Measurements from ENCODE around the gene TARDBP. TPM values are rescaled to one million over a fixed set of nuclear protein-coding genes. Genes with fewer than 3 reads are reported as not detected.
"Not testable (repeated sequence)": the region's sequence is repeated elsewhere in the genome, so short reads cannot be mapped to it uniquely, and the experiment has no call there.

TARDBP gene
- total RNA-seq, 1 donor from 2014 or later, result 71.2 TPM

DNA sequence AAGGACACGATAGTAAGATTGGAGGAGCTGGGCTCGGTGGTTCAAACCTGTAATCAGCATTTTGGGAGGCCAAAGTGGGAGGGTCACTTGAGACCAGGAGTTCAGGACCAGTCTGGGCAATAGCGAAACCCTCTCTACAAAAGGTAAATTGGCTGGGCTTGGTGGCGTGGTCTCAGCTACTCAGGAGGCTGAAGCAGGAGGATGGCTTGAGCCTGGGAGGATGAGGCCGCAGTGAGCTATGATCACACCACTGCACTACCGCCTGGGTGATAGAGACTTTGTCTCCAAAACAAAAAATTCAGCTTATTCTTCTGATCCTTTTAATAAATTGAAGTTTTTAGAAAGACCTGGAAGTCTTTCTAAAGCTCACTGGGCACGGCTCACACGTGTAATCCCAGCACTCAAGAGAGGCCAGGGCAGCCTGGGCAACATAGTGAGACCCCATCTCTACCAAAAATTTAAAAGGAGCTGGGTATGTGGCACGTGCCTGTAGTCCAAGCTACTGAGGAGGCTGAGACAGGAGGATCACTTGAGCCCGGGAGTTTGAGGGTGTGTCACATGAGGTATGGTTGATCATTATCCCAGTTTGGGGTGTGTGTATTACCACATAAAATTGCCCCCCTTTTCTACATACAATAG lies 19.3 kb downstream of the TARDBP start:
- no peak overlapping the region for H3K4me3 ChIP-seq (ENCODE audit: low read depth, low read length)
- no peak for DNase-seq (ENCODE audit: low read depth)
- H3K27me3 ChIP-seq (ENCODE audit: control insufficient read depth, insufficient read depth, low read length), result no peaks in the 10 kb centered on the region
- H3K36me3 ChIP-seq (ENCODE audit: control insufficient read depth, insufficient read depth, low read length), result no peaks in the 10 kb centered on the region
- TF ChIP-seq, protein P1, sequence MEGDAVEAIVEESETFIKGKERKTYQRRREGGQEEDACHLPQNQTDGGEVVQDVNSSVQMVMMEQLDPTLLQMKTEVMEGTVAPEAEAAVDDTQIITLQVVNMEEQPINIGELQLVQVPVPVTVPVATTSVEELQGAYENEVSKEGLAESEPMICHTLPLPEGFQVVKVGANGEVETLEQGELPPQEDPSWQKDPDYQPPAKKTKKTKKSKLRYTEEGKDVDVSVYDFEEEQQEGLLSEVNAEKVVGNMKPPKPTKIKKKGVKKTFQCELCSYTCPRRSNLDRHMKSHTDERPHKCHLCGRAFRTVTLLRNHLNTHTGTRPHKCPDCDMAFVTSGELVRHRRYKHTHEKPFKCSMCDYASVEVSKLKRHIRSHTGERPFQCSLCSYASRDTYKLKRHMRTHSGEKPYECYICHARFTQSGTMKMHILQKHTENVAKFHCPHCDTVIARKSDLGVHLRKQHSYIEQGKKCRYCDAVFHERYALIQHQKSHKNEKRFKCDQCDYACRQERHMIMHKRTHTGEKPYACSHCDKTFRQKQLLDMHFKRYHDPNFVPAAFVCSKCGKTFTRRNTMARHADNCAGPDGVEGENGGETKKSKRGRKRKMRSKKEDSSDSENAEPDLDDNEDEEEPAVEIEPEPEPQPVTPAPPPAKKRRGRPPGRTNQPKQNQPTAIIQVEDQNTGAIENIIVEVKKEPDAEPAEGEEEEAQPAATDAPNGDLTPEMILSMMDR (IDR thresholded peaks at IDR 0.05; ENCODE audit: insufficient read depth, low read length, poor library complexity, severe bottlenecking), result no peak

DNA sequence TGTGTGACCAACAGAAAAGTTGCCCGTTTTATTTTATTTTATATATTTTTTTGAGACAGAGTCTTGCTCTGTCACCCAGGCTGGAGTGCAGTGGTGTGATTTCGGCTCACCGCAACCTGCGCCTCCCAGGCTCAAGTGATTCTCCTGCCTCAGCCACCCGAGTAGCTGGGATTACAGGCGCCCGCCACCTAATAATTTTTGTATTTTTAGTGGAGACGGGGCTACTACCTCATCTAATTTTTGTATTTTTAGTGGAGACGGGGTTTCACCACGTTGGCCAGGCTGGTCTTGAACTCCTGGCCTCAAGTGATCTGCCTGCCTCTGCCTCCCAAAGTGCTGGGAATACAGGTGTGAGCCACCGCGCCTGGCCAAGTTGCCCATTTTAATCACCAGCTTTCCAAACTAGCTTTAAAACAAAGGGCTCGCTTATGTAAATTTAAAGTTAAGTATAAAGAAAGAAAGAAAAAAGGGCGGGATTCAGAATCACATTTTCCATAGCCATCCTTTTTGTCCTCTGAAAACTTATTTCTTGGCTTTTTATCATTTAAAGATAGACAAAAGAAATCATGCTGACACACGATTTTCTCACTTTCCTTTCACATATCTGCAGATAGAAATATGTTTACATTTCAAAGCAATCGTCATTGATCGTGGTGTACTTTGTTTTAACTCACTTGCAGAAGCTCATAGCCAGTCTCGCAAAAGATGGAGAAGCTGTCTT lies 24.7 kb downstream of the TARDBP start:
- H3K27me3 ChIP-seq (ENCODE audit: control insufficient read depth, insufficient read depth, low read length), result not testable (repeated sequence)

DNA sequence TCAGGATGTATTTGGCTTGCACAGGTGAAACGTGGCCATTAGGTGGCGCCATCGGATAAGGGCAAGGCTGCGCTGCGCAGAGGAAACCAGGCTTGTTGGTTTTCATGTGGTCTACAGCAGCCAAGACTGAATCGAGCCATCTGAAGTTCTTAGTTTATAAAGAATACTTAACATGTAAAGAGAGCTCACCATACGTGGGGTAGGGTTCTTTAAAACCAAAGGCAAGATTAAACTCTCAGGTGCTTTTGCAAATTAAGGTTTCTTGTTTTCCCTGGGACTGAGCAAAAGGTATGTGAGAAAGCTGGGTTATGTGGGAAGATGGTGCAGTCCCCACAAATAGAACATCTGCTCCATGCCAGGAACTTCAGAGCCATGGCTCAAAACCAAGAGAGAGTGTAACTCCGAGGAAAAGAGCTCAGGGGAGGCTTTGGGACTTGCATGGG lies 25.3 kb downstream of the TARDBP start:
- TF ChIP-seq, protein P1 (IDR thresholded peaks at IDR 0.05; ENCODE audit: insufficient read depth, low read length, poor library complexity, severe bottlenecking), result peak; percentile 98
- no peak overlapping the region for H3K4me3 ChIP-seq (ENCODE audit: low read depth, low read length)
- peaks cover 5% of the 10 kb centered on the region for H3K27me3 ChIP-seq (ENCODE audit: control insufficient read depth, insufficient read depth, low read length)
- H3K36me3 ChIP-seq (ENCODE audit: control insufficient read depth, insufficient read depth, low read length), result no peaks in the 10 kb centered on the region
- DNase-seq (ENCODE audit: low read depth), result peak; percentile 43

More for the DNA sequence above, 24.7 kb downstream of the TARDBP start:
- H3K4me3 ChIP-seq (ENCODE audit: low read depth, low read length); DNase-seq (ENCODE audit: low read depth); H3K36me3 ChIP-seq (ENCODE audit: control insufficient read depth, insufficient read depth, low read length): not testable (repeated sequence)

DNA sequence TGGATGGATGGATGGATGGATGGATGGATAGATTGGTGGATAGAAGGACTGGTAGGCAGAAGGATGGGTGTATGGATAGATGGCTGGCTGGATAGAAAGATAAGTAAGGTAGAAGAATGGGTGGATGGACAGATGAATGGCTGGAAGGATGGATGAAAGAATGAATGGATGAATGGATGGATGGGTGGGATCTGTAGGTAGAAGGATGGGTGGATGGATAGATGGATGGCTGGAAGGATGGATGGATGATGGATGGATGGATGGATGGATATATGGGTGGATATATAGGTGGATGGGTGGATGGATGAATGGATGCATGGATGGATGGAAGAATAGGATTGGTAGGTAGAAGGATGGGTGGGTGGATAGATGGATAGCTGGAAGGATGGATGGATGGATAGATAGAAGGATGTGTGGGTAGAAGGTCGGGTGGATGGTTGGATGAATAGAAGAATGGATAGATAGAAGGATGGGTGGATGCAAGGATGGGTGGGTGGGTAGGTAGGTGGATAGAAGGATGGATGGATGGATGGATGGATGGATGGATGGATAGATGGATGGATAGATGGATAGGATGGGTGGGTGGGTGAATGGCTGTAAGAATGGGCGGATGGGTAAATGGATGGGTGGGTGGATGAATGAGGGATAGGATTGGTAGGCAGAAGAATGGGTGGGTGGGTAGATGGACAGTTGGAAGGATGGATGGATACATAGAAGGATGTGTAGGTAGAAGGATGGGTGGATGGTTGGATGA lies 27.1 kb downstream of the TARDBP start:
- peaks cover 5% of the 10 kb centered on the region for H3K27me3 ChIP-seq (ENCODE audit: control insufficient read depth, insufficient read depth, low read length)
- H3K4me3 ChIP-seq (ENCODE audit: low read depth, low read length), result no peak overlapping the region
- TF ChIP-seq, protein P1 (IDR thresholded peaks at IDR 0.05; ENCODE audit: insufficient read depth, low read length, poor library complexity, severe bottlenecking), result no peak
- no peaks in the 10 kb centered on the region for H3K36me3 ChIP-seq (ENCODE audit: control insufficient read depth, insufficient read depth, low read length)
- no peak for DNase-seq (ENCODE audit: low read depth)

DNA sequence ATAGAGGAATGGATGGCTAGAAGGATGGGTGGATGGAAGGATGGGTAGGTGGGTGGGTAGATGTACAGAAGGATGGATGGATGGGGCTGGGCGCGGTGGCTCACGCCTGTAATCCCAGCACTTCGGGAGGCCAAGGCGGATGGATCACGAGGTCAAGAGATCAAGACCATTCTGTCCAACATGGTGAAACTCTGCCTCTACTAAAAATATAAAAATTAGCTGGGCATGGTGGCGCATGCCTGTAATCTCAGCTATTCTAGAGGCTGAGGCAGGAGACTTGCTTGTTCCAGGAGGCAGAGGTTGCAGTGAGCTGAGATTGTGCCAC lies 27.6 kb downstream of the TARDBP start:
- H3K4me3 ChIP-seq (ENCODE audit: low read depth, low read length); H3K27me3 ChIP-seq (ENCODE audit: control insufficient read depth, insufficient read depth, low read length); DNase-seq (ENCODE audit: low read depth); H3K36me3 ChIP-seq (ENCODE audit: control insufficient read depth, insufficient read depth, low read length): not testable (repeated sequence)

DNA sequence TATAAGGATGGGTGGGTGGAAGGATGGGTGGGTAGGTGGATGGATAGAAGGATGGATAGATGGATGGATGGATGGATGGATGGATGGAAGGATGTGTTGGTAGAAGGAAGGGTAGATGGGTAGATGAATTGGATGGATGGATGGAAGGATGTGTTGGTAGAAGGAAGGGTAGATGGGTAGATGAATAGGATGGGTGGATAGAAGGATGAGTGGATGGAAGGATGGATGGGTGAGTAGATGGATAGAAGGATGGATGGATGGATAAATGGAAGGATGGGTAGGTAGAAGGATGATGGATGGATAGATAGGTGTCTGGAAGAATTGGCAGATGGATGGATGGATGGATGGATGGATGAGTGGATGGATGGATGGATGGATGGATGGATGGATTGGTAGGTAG lies 28.6 kb downstream of the TARDBP start:
- H3K4me3 ChIP-seq (ENCODE audit: low read depth, low read length), result no peak overlapping the region
- peaks cover 11% of the 10 kb centered on the region for H3K27me3 ChIP-seq (ENCODE audit: control insufficient read depth, insufficient read depth, low read length)
- no peak for DNase-seq (ENCODE audit: low read depth)
- H3K36me3 ChIP-seq (ENCODE audit: control insufficient read depth, insufficient read depth, low read length), result no peaks in the 10 kb centered on the region
- TF ChIP-seq, protein P1 (IDR thresholded peaks at IDR 0.05; ENCODE audit: insufficient read depth, low read length, poor library complexity, severe bottlenecking), result no peak

Data from kidney epithelial cell (primary cell).